Muscle of leg (tissue), 11 donors: Measurements from ENCODE around the gene MMS22L. TPM values are rescaled to one million over a fixed set of nuclear protein-coding genes. Genes with fewer than 3 reads are reported as not detected.

Source experiments
- DNase-seq: peaks from one replicate; pipeline ENCODE4 v3.0.0; 2013
- H3K27ac ChIP-seq: one replicate; pipeline ENCODE4 v1.5.1; 2013; ENCODE audit warnings: mild to moderate bottlenecking, low read length, control low read depth
- H3K27me3 ChIP-seq: one replicate; pipeline ENCODE4 v1.6.1; 2013; ENCODE audit warnings: low read length; ENCODE audit not compliant: control insufficient read depth, insufficient read depth
- H3K36me3 ChIP-seq: one replicate; pipeline ENCODE4 v1.6.1; 2013; ENCODE audit warnings: low read length; ENCODE audit not compliant: control insufficient read depth, insufficient read depth
- H3K4me1 ChIP-seq: one replicate; pipeline ENCODE4 v1.6.1; 2013; ENCODE audit warnings: low read length; ENCODE audit not compliant: control insufficient read depth, insufficient read depth
- H3K4me3 ChIP-seq: one replicate; pipeline ENCODE4 v1.5.1; 2013; ENCODE audit warnings: low read length, control low read depth
- H3K9me3 ChIP-seq: replicated peaks from 2 replicates; pipeline ENCODE4 v1.6.1; 2013; ENCODE audit warnings: low read depth, low read length; ENCODE audit not compliant: control insufficient read depth
- WGBS: methylation state at CpG from one replicate; pipeline ENCODE4 v1.1.5; 2013; ENCODE audit warnings: missing lambda C conversion rate; ENCODE audit not compliant: insufficient coverage; 5-methylcytosine and 5-hydroxymethylcytosine counted together
- polyA plus RNA-seq, 8 donors: library from polyadenylated mRNA; unstranded; fragments of 120-200 nt; gene quantifications; one replicate each; pipeline versions ENCODE4 v1.2.1 to v1.2.3, GENCODE V29; 2013; ENCODE audit warnings: inconsistent platforms in 1 of 8, low replicate concordance in 1 of 8; ENCODE audit not compliant: insufficient read length in 8 of 8, insufficient read depth in 1 of 8
- total RNA-seq: library from RNA; stranded (reverse); fragments of 120-200 nt; gene quantifications from one replicate; pipeline ENCODE4 v1.2.4, GENCODE V29; 2013

MMS22L gene
- total and polyA plus RNA-seq, 9 donors, result 3.8 to 9.2 (median 6.8) TPM

DNA sequence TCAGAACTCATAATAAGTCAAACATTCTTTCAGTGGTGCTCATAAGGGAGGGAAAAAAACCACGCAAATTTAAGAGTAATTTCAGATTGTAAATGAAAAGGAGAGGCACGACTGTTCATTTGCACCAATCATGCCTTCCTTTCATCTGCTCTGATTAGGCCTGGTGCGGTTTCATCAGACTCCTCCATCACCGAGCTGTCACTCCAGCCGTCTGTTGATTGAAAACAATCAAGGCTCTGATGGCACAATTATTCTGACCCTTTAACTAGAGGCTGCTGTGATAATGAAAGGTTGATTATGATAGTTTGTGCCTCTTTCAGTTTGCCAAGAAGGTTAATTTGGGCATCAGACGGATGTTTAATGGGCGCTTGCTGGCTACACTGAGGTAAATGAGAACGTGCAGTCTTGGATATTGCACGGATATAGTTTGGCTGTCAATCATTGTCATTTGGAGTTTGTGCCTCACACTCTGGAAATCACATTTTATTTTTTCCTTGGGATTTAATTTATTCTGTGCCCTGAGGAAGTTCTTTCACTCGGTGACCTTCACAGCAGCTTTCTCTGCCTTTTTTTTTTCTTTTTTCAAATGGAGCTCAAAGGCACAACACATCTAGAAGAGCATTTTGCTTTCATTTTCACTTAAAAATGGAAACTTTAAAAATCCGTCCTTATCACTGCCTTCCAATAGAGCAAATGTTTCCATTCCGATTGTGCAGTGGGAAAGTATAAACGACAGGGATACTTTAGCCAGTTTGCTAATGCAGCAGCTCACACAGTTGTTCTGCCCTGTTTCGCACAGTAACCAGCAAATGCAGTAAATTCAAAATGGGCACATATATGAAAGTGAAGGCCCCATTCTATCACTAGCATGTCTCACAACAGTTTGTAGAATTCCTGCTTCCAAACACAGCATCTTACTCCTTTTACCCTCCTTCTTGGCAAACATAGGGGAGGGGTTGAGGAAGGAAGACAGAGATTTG lies 185.7 kb downstream of the MMS22L start:
- Histone ChIP-seq H3K27ac (no peak overlapping the region), H3K4me3 (no peak overlapping the region), H3K9me3 (no peaks in the 10 kb centered on the region), H3K4me1 (no peaks in the 10 kb centered on the region), H3K27me3 (no peaks in the 10 kb centered on the region), H3K36me3 (no peaks in the 10 kb centered on the region)
- WGBS, result 74% methylated on average over 5 of the region's 14 CpGs
- DNase-seq, result no peak

DNA sequence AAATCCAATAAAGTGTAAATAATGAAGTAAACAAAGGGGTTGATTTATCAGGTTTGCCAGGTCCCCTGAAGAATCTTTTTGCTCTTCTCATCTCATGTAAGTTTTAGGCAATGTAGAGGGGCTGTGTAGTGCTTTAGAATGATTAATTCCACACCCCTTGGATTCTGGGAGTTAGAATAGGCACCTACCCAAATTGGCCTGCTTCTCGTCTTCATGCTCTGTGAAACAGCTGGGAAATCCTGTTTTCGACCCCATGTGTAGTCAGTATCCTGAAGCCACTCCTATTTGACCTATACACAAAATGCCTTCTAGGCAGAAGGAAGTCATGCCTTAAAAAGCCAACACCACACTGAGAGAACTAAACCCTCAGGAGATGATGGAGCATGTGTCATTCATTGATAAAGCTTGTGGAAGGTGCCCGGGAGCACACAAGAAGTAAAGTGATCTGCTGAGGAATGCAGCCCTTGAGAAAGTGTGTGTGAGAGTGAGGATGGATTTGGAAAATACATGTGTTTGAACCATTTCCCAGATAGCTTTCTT lies 187.6 kb downstream of the MMS22L start:
- no peaks in the 10 kb centered on the region for H3K9me3 ChIP-seq
- DNase-seq, result peak; percentile 63
- no peaks in the 10 kb centered on the region for H3K27me3 ChIP-seq
- H3K4me1 ChIP-seq, result no peaks in the 10 kb centered on the region
- WGBS, result no CpG with 5 or more reads among the region's 3 CpGs
- H3K27ac ChIP-seq, result no peak overlapping the region
- H3K36me3 ChIP-seq, result no peaks in the 10 kb centered on the region
- no peak overlapping the region for H3K4me3 ChIP-seq

DNA sequence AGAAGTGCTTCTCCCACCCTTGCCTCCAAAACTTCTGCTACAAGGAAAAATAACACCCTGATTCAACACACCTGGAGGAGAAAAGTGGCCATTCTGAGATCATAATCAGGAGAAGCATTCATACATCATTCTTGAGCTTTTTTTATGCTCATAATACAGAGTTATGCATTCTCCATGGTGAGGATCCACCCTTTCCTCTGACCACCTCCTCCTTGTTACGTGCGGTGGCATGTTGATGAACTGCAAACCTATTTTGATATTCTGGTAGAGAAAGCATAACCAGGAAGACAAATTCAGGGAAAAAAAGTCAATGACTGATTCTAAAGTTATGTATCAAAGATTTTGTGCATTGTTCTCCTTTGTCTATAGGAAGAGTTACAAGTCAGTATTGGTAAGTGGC lies 188.6 kb downstream of the MMS22L start:
- H3K4me3 ChIP-seq, result no peak overlapping the region
- no CpG with 5 or more reads among the region's 2 CpGs for WGBS
- no peak for DNase-seq

DNA sequence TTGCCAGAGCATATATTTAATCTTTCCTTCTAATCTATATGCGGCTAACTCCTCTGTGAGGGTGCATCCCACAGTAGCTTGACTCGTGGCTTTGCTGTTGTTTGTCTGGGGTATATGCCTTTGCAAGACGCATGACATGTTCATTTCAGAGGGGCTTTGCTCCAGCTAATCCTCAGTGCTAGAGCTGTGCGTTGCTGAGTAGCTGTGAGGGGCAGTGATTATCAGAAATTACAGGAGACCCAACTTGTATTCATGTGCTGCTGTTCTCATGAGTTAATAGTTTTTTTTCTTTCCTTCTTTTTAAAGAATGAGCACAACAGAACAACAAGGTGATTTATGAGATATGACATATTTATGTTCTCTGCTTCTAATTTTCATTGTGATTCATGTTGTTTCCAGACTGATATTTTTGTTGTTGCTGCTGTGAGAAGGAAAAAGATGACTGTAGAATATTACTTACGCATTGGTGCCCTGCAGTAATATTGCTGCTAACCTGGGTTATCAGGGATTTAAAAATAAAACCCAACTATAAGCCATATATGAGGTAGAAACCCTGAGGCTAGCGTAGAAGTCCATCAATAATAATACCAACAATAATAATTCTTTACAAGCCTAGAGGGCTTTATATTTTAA lies 190.2 kb downstream of the MMS22L start:
- Histone ChIP-seq H3K27me3 (no peaks in the 10 kb centered on the region), H3K36me3 (no peaks in the 10 kb centered on the region), H3K9me3 (no peaks in the 10 kb centered on the region), H3K4me1 (no peaks in the 10 kb centered on the region), H3K27ac (no peak overlapping the region), H3K4me3 (no peak overlapping the region)
- DNase-seq, result no peak
- WGBS, result no CpG with 5 or more reads among the region's 6 CpGs

More for the DNA sequence above, 188.6 kb downstream of the MMS22L start:
- Histone ChIP-seq H3K9me3 (no peaks in the 10 kb centered on the region), H3K36me3 (no peaks in the 10 kb centered on the region), H3K27ac (no peak overlapping the region), H3K4me1 (no peaks in the 10 kb centered on the region), H3K27me3 (no peaks in the 10 kb centered on the region)
